IMR-90 (cell line): ENCODE results near the gene APOC4. TPM values are rescaled to one million over a fixed set of nuclear protein-coding genes. Genes with fewer than 3 reads are reported as not detected.

Experiments used
- ATAC-seq: fragments of 200-7000 bp; cut with Tn5 transposase; 2 replicates; pipeline ENCODE4 v1.9.1; 2020; ENCODE audit warnings: low read depth, mild to moderate bottlenecking, moderate library complexity
- BruUV-seq: library from RNA; stranded (reverse); fragments of 400-500 nt; replicated peaks from 2 replicates; lab custom pipeline; 2021; lab: Mats Ljungman, UMichigan
- CTCF ChIA-PET: fragments of 300-600 bp; formaldehyde crosslinking; extraction: SDS; loops from one replicate; lab custom pipeline; 2021; ENCODE audit warnings: antibody characterized with exemption; lab: Yijun Ruan, JAX
- POLR2A ChIA-PET: fragments of 300-600 bp; sonication (Branson Sonifier 250); formaldehyde crosslinking; loops from one replicate; lab custom pipeline; 2022; ENCODE audit warnings: antibody characterized with exemption; ENCODE audit not compliant: unreplicated experiment; lab: Charles Lee
- DNase-seq: peaks from one replicate; pipeline ENCODE4 v3.0.0; 2013
- H2AFZ ChIP-seq: replicated peaks from 2 replicates; pipeline ENCODE3; 2013; ENCODE audit warnings: low read length, mild to moderate bottlenecking; ENCODE audit not compliant: poor library complexity
- H2AK5ac ChIP-seq: 2 replicates; pipeline ENCODE4 v1.6.1; 2013; ENCODE audit warnings: low read depth, low read length, inconsistent platforms
- H2AK9ac ChIP-seq: replicated peaks from 2 replicates; pipeline ENCODE3; 2013; ENCODE audit warnings: mild to moderate bottlenecking, low read depth, low read length, moderate library complexity; ENCODE audit not compliant: poor library complexity
- H2BK120ac ChIP-seq: 2 replicates; pipeline ENCODE4 v1.6.1; 2013; ENCODE audit warnings: low read depth, low read length, inconsistent platforms
- H2BK15ac ChIP-seq: 3 replicates; pipeline ENCODE4 v1.6.1; 2013; ENCODE audit warnings: low read depth, low read length, inconsistent platforms
- H2BK20ac ChIP-seq: 2 replicates; pipeline ENCODE4 v1.6.1; 2013; ENCODE audit warnings: low read depth, mild to moderate bottlenecking, inconsistent platforms, low read length, moderate library complexity
- H2BK5ac ChIP-seq: 2 replicates; pipeline ENCODE4 v1.6.1; 2013; ENCODE audit warnings: mild to moderate bottlenecking, low read depth, low read length, inconsistent platforms; ENCODE audit not compliant: poor library complexity, severe bottlenecking
- H3K14ac ChIP-seq: replicated peaks from 2 replicates; pipeline ENCODE4 v1.6.1; 2013; ENCODE audit warnings: low read depth, low read length, inconsistent platforms
- H3K18ac ChIP-seq: 2 replicates; pipeline ENCODE4 v1.6.1; 2013; ENCODE audit warnings: low read depth, low read length, control low read depth
- H3K23ac ChIP-seq: 2 replicates; pipeline ENCODE4 v1.6.1; 2013; ENCODE audit warnings: low read depth, low read length, inconsistent platforms
- H3K27ac ChIP-seq: 2 replicates; pipeline ENCODE4 v1.5.1; 2013; ENCODE audit warnings: mild to moderate bottlenecking, control low read depth, low read length; ENCODE audit not compliant: insufficient read depth
- H3K27me3 ChIP-seq: 2 replicates; pipeline ENCODE4 v1.6.1; 2013; ENCODE audit warnings: low read length; ENCODE audit not compliant: control insufficient read depth, insufficient read depth
- H3K36me3 ChIP-seq: 2 replicates; pipeline ENCODE4 v1.6.1; 2013; ENCODE audit warnings: low read length, mixed read lengths; ENCODE audit not compliant: control insufficient read depth, insufficient read depth
- H3K4ac ChIP-seq: 2 replicates; pipeline ENCODE4 v1.6.1; 2013; ENCODE audit warnings: low read depth, low read length, inconsistent platforms
- H3K4me1 ChIP-seq: 2 replicates; pipeline ENCODE4 v1.6.1; 2013; ENCODE audit warnings: low read length, mixed read lengths; ENCODE audit not compliant: control insufficient read depth, insufficient read depth
- H3K4me2 ChIP-seq: 2 replicates; pipeline ENCODE4 v1.6.1; 2013; ENCODE audit warnings: low read depth, mild to moderate bottlenecking, control low read depth, low read length, moderate library complexity
- H3K4me3 ChIP-seq: 2 replicates; pipeline ENCODE4 v1.5.1; 2013; ENCODE audit warnings: low read depth, mild to moderate bottlenecking, control low read depth, low read length, moderate library complexity; ENCODE audit not compliant: insufficient read depth
- H3K56ac ChIP-seq: 2 replicates; pipeline ENCODE4 v1.6.1; 2013; ENCODE audit warnings: low read length, inconsistent platforms; ENCODE audit not compliant: insufficient read depth; ENCODE audit errors: extremely low read depth
- H3K79me1 ChIP-seq, 2 experiments: 2 replicates each; pipeline ENCODE4 v1.6.1; 2013; ENCODE audit warnings: low read length in 2 of 2, inconsistent platforms in 1 of 2, low read depth in 1 of 2
- H3K9ac ChIP-seq: 2 replicates; pipeline ENCODE4 v1.6.1; 2013; ENCODE audit warnings: low read depth, low read length, control low read depth
- H3K9me1 ChIP-seq: 2 replicates; pipeline ENCODE4 v1.6.1; 2013; ENCODE audit warnings: low read length, inconsistent platforms; ENCODE audit not compliant: insufficient read depth
- H3K9me3 ChIP-seq: 2 replicates; pipeline ENCODE4 v1.6.1; 2013; ENCODE audit warnings: low read length; ENCODE audit not compliant: control insufficient read depth, insufficient read depth
- H4K20me1 ChIP-seq: 2 replicates; pipeline ENCODE4 v1.6.1; 2013; ENCODE audit warnings: low read length, inconsistent platforms; ENCODE audit not compliant: insufficient read depth
- H4K5ac ChIP-seq: 2 replicates; pipeline ENCODE4 v1.6.1; 2013; ENCODE audit warnings: mild to moderate bottlenecking, low read depth, low read length, control low read depth
- H4K8ac ChIP-seq, 2 experiments: 2 replicates each; pipeline ENCODE4 v1.6.1; 2013; ENCODE audit warnings: low read depth in 2 of 2, low read length in 2 of 2, control low read depth in 1 of 2, inconsistent platforms in 1 of 2
- H4K91ac ChIP-seq: 2 replicates; pipeline ENCODE4 v1.6.1; 2013; ENCODE audit warnings: low read depth, low read length, inconsistent platforms; ENCODE audit not compliant: insufficient read depth
- CHD1 ChIP-seq: IDR thresholded peaks from 2 replicates; pipeline ENCODE4 v1.6.1; 2012; ENCODE audit warnings: low read depth, low read length, improper control_type of control experiment
- CTCF ChIP-seq: conservative IDR thresholded peaks from 2 replicates; pipeline ENCODE4 v1.5.1; 2012; ENCODE audit warnings: mild to moderate bottlenecking, low read depth, low read length, improper control_type of control experiment
- FOS ChIP-seq: fragments of 150-350 bp; IDR thresholded peaks from 2 replicates; pipeline ENCODE4 v1.6.1; 2016; ENCODE audit warnings: low read depth, low read length
- MAFK ChIP-seq: IDR thresholded peaks from 2 replicates; pipeline ENCODE4 v1.6.1; 2012; ENCODE audit warnings: low read depth, low read length, improper control_type of control experiment
- RFX5 ChIP-seq: IDR thresholded peaks from 2 replicates; pipeline ENCODE4 v1.8.0; 2012; ENCODE audit warnings: low read depth, mild to moderate bottlenecking, low read length, moderate library complexity
- whole genome bisulfite sequencing, 2 experiments: methylation state at CpG; one replicate each; pipeline versions ENCODE4 v1.1.5 to v1.1.7; 2013; ENCODE audit warnings: missing lambda C conversion rate in 2 of 2; ENCODE audit not compliant: insufficient read length in 1 of 2; ENCODE audit errors: extremely low coverage in 2 of 2; 5-methylcytosine and 5-hydroxymethylcytosine counted together
- dilution Hi-C: fragments of 300-500 bp; cut with HindIII; formaldehyde crosslinking; loops from one replicate; pipeline ENCODE4 v1.14.3; 2018; ENCODE audit warnings: low sequenced_read_pairs; ENCODE audit not compliant: unreplicated experiment
- in situ Hi-C: fragments of 300-500 bp; cut with MboI; formaldehyde crosslinking; loops from 3 replicates; pipeline ENCODE4 v1.14.3; 2019; ENCODE audit warnings: low sequenced_read_pairs, inconsistent platforms, mixed read lengths
- intact Hi-C: fragments of 100-400 bp; cut with micrococcal nuclease; formaldehyde crosslinking; loops from 2 replicates; pipeline ENCODE4 v1.10.0; 2022
- polyA plus RNA-seq, 3 experiments: library from polyadenylated mRNA; depleted of rRNA; stranded (reverse); fragments of >200 nt; gene quantifications; 2 replicates each; pipeline ENCODE4 v1.2.3, GENCODE V29; 2012; ENCODE audit warnings: low replicate concordance in 1 of 3
- total RNA-seq: library from RNA; depleted of rRNA; stranded (reverse); fragments of >200 nt; gene quantifications from 2 replicates; pipeline ENCODE4 v1.2.3, GENCODE V29; 2012

Gene APOC4
- total and polyA plus RNA-seq, 2 of the 4 experiments (the other 2 are of a cell fraction), result not detected

- DNase-seq, result no peak
Observed at GRCh38 chr19:44954278-44954648, 12.2 kb downstream of the APOC4 start.

More at GRCh38 chr19:44954278-44954648, 12.2 kb downstream of the APOC4 start:
- Histone ChIP-seq H2AK9ac (peak overlapping the region; percentile 96), H3K23ac (peak overlapping the region; percentile 74; the same call in 1 of the 2 replicates), H3K27me3 (no peaks in the 10 kb centered on the region), H3K9ac (peak overlapping the region; percentile 99), H3K36me3 (peaks cover 2% of the 10 kb centered on the region; the same call in 1 of the 2 replicates), H4K5ac (peak overlapping the region; percentile 81), H3K18ac (peak overlapping the region; percentile 43; the same call in 1 of the 2 replicates), H2BK20ac (no peak overlapping the region), H4K20me1 (peaks cover 38% of the 10 kb centered on the region), H4K8ac (peak overlapping the region; percentile 72 to 100), H3K9me3 (no peaks in the 10 kb centered on the region), H2AFZ (peak overlapping the region; percentile 100), H2BK120ac (0 out of 2 replicates have a peak overlapping the region, but pooled peaks have one; percentile 63), H3K9me1 (peaks cover 9% of the 10 kb centered on the region; the same call in 1 of the 2 replicates), H3K79me1 (peaks cover 2 to 51% of the 10 kb centered on the region in 2 experiments; a peak in 3 of 4 replicates), H3K4me2 (peak overlapping the region; percentile 92), H2BK5ac (peak overlapping the region; percentile 99), H3K14ac (peak overlapping the region; percentile 95), H4K91ac (peak overlapping the region; percentile 94), H3K56ac (peak overlapping the region; percentile 100), H2BK15ac (peak overlapping the region; percentile 40; the same call in 1 of the 3 replicates), H3K4me3 (peak overlapping the region; percentile 72), H3K27ac (peak overlapping the region; percentile 95), H3K4ac (peak overlapping the region; percentile 99), H3K4me1 (peaks cover 7% of the 10 kb centered on the region), H2AK5ac (peak overlapping the region; percentile 86)
- no peak for ATAC-seq
- WGBS, 2 experiments, result 67% methylated on average over 1 of the region's 13 CpGs; no CpG with 5 or more reads in 1 of the 2 experiments
- no TSS peak for BruUV-seq
- POLR2A ChIA-PET, result no interaction called here
- dilution Hi-C loops, result no loop called here
- in situ Hi-C loops, result loop anchor here (5.0 to 10.0 kb wide), 2 partner anchors 42 to 269 kb away; partner anchors contain the start of gene APOC1
- intact Hi-C loops, result loop anchor here (10.0 kb wide), 1 partner anchor 379 kb away; no protein-coding TSS in a partner anchor
- TF ChIP-seq FOS (no peak), CTCF (no peak), CHD1 (no peak), MAFK (no peak), RFX5 (no peak)
- CTCF ChIA-PET, result interaction anchor here (1.2 kb wide), 1 partner anchor 49 kb away, joined by 3 read pairs; no protein-coding TSS in a partner anchor
